ENCODE measurements around the gene DTX4.
"Not testable (repeated sequence)": the region's sequence is repeated elsewhere in the genome, so short reads cannot be mapped to it uniquely, and the experiment has no call there.

Gene DTX4

GRCh38 chr11:59171508-59172322 is at the start of gene DTX4:
TSS of gene DTX4 (plus strand) at chr11:59172132. CDS start at chr11:59172596, 464 bp downstream.
- peak; percentile 88 to 91 for DNase-seq (ENCODE audit: low read depth in 2 of 2)

GRCh38 chr11:59135648-59136461 is 36.1 kb upstream of the DTX4 start:
- DNase-seq (ENCODE audit: low read depth in 2 of 2) = peak; percentile 81 to 90

GRCh38 chr11:59136551-59136950 is 35.4 kb upstream of the DTX4 start:
- DNase-seq (ENCODE audit: low read depth in 2 of 2) = not testable (repeated sequence)

GRCh38 chr11:59137190-59137589 is 34.7 kb upstream of the DTX4 start:
- no peak for DNase-seq (ENCODE audit: low read depth in 2 of 2)

GRCh38 chr11:59138643-59139042 is 33.3 kb upstream of the DTX4 start:
- no peak for DNase-seq (ENCODE audit: low read depth in 2 of 2)

- DNase-seq (ENCODE audit: low read depth in 2 of 2) = no peak
Observed at GRCh38 chr11:59141191-59141590, 30.7 kb upstream of the DTX4 start.

- no peak for DNase-seq (ENCODE audit: low read depth in 2 of 2)
Observed at GRCh38 chr11:59141673-59142460, 30.1 kb upstream of the DTX4 start.

GRCh38 chr11:59142530-59143507 is 29.1 kb upstream of the DTX4 start, which contains the start of gene FAM111A:
TSS of gene FAM111A (plus strand) at chr11:59142856. CDS start at chr11:59148873, 6,017 bp downstream.
- DNase-seq (ENCODE audit: low read depth in 2 of 2) = peak; percentile 64 to 81

GRCh38 chr11:59144096-59144495 is 27.8 kb upstream of the DTX4 start:
- no peak for DNase-seq (ENCODE audit: low read depth in 2 of 2)

- peak; percentile 56 to 76 for DNase-seq (ENCODE audit: low read depth in 2 of 2)
Observed at GRCh38 chr11:59144579-59145345, 27.2 kb upstream of the DTX4 start.

- no peak for DNase-seq (ENCODE audit: low read depth in 2 of 2)
Observed at GRCh38 chr11:59145534-59145933, 26.4 kb upstream of the DTX4 start.

- DNase-seq (ENCODE audit: low read depth in 2 of 2) = no peak
Observed at GRCh38 chr11:59151761-59152160, 20.2 kb upstream of the DTX4 start.

GRCh38 chr11:59152312-59152951 is 19.5 kb upstream of the DTX4 start:
- DNase-seq (ENCODE audit: low read depth in 2 of 2) = no peak

- no peak for DNase-seq (ENCODE audit: low read depth in 2 of 2)
Observed at GRCh38 chr11:59154610-59155009, 17.3 kb upstream of the DTX4 start.

- no peak for DNase-seq (ENCODE audit: low read depth in 2 of 2)
Observed at GRCh38 chr11:59157433-59157832, 14.5 kb upstream of the DTX4 start.

GRCh38 chr11:59158206-59159068 is 13.5 kb upstream of the DTX4 start:
- DNase-seq (ENCODE audit: low read depth in 2 of 2) = no peak

- DNase-seq (ENCODE audit: low read depth in 2 of 2) = no peak
Observed at GRCh38 chr11:59164028-59164427, 7.9 kb upstream of the DTX4 start.

- no peak for DNase-seq (ENCODE audit: low read depth in 2 of 2)
Observed at GRCh38 chr11:59172345-59173079, 580 bp downstream of the DTX4 start.

Data from stimulated activated CD4-positive, alpha-beta T cell treated with anti-CD3 and anti-CD28 coated beads, Interleukin-4, amount 100 ng/mL, for 48 hours (primary cell).